Upper lobe of left lung (tissue), 6 donors: ENCODE measurements around the gene THRAP3. TPM values are rescaled to one million over a fixed set of nuclear protein-coding genes. Genes with fewer than 3 reads are reported as not detected.
A peak's percentile ranks its signal among the peaks of the same experiment; 100 is the strongest.

Experiments used
- ATAC-seq, 2 donors: fragments of 200-7000 bp; cut with Tn5 transposase; one replicate each; pipeline ENCODE4 v1.9.1; 2022; ENCODE audit warnings: mild to moderate bottlenecking in 2 of 2, moderate library complexity in 2 of 2; ENCODE audit not compliant: low FRiP score in 2 of 2
- DNase-seq, 2 donors: peaks; one replicate each; pipeline ENCODE4 v3.0.0-alpha.2; 2019 to 2020
- H3K27ac ChIP-seq, 4 donors: fragments of 200-600 bp; sonication (generic); one replicate each; pipeline ENCODE4 v1.5.1; 2016 to 2019
- H3K27me3 ChIP-seq, 4 donors: fragments of 200-600 bp; sonication (generic); one replicate each; pipeline ENCODE4 v1.5.1; 2017 to 2019
- H3K36me3 ChIP-seq, 4 donors: fragments of 200-600 bp; sonication (generic); one replicate each; pipeline ENCODE4 v1.5.1; 2016 to 2019
- H3K4me1 ChIP-seq, 4 donors: fragments of 200-600 bp; sonication (generic); one replicate each; pipeline ENCODE4 v1.5.1; 2018 to 2019
- H3K4me3 ChIP-seq, 4 donors: fragments of 200-600 bp; sonication (generic); one replicate each; pipeline ENCODE4 v1.5.1; 2017 to 2019; ENCODE audit warnings: mild to moderate bottlenecking in 2 of 4, moderate library complexity in 1 of 4
- H3K9me3 ChIP-seq, 4 donors: fragments of 200-600 bp; sonication (generic); one replicate each; pipeline ENCODE4 v1.5.1; 2018 to 2019
- EP300 ChIP-seq, 4 donors: sonication (generic); formaldehyde crosslinking; IDR thresholded peaks; one replicate each; pipeline ENCODE4 v1.5.1; 2017; ENCODE audit warnings: antibody characterized with exemption in 4 of 4, control low read depth in 2 of 4
- POLR2A ChIP-seq, 4 donors: fragments of 450-650 bp; IDR thresholded peaks; one replicate each; pipeline ENCODE4 v1.5.1; 2016 to 2017; ENCODE audit warnings: antibody characterized with exemption in 4 of 4, mild to moderate bottlenecking in 2 of 4
- POLR2AphosphoS5 ChIP-seq, 2 donors: sonication (generic); formaldehyde crosslinking; IDR thresholded peaks; one replicate each; pipeline ENCODE4 v1.5.1; 2017; ENCODE audit warnings: antibody characterized with exemption in 2 of 2
- WGBS, 2 donors: methylation state at CpG; one replicate each; pipeline ENCODE4 v1.1.5; 2017 to 2018; 5-methylcytosine and 5-hydroxymethylcytosine counted together
- total RNA-seq, 6 donors: library from RNA; depleted of rRNA in 4 of 6; stranded (reverse); fragments of >200 nt in 4 of 6; gene quantifications; one replicate each; pipeline versions ENCODE4 v1.1.0 to v1.2.1, GENCODE V29; 2016 to 2021
- TF ChIP-seq, protein P1 (sequence below), 6 experiments: fragments of 450-650 bp in 4 of 6; fragments of 200-600 bp in 2 of 6; sonication (generic) in 2 of 6; IDR thresholded peaks; one replicate each; pipeline ENCODE4 v1.5.1; 2016 to 2019; ENCODE audit warnings: antibody characterized with exemption in 6 of 6
- donor health status: DM: no; HTN: no; CAD: no; lungs with moderate emphysema.
- donor health status: DM: no; HTN: yes; CAD: no; lungs with severe emphysema.

The THRAP3 gene
- total RNA-seq, 6 donors from 2014 or later: 55.0 to 91.1 (median 84.0) TPM

DNA sequence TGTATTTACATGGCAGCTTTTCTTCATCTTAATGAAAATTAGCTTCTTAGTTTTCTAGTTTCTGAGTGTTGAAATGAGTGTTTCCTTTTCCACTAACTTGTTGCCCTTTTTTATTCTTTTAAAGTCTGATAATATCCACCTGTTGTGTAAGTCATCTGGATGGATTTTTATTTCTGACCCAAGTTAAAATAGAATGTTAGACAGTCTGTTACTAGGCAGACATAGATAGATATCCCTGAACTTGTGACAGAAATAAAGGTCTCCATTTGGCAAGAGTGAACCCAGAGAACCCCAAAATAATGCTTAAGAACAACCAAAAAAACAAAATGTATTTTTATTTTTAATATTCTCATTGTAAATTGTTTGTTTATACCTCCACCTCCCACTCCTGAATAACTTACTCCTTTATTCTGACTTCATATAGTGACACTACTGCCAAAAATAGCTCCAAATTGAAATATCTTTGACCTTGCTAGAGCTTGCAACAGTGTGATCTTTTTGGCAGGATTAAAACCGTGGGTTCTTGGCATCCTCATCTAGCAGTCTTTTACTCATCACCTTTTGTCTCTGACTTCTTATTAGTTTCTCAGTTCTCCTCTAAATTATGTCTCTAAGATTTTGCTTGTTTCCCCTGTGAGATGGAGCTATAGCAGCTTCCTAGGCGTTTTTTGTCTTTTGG lies 55.0 kb downstream of the THRAP3 start:
- no peak overlapping the region for H3K27ac ChIP-seq
- H3K27me3 ChIP-seq: no peaks in the 10 kb centered on the region
- no peak for TF ChIP-seq POLR2AphosphoS5 (IDR thresholded peaks at IDR 0.05)
- TF ChIP-seq, protein P1, sequence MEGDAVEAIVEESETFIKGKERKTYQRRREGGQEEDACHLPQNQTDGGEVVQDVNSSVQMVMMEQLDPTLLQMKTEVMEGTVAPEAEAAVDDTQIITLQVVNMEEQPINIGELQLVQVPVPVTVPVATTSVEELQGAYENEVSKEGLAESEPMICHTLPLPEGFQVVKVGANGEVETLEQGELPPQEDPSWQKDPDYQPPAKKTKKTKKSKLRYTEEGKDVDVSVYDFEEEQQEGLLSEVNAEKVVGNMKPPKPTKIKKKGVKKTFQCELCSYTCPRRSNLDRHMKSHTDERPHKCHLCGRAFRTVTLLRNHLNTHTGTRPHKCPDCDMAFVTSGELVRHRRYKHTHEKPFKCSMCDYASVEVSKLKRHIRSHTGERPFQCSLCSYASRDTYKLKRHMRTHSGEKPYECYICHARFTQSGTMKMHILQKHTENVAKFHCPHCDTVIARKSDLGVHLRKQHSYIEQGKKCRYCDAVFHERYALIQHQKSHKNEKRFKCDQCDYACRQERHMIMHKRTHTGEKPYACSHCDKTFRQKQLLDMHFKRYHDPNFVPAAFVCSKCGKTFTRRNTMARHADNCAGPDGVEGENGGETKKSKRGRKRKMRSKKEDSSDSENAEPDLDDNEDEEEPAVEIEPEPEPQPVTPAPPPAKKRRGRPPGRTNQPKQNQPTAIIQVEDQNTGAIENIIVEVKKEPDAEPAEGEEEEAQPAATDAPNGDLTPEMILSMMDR (IDR thresholded peaks at IDR 0.05): no peak
- H3K4me1 ChIP-seq: peaks cover 0 to 14% (median 5%) of the 10 kb centered on the region in 4 donors
- DNase-seq: no peak
- H3K36me3 ChIP-seq: peaks cover 0 to 26% (median 5%) of the 10 kb centered on the region in 4 donors
- WGBS, 2 donors: 46 to 48% methylated on average over 2 of the region's 2 CpGs
- H3K4me3 ChIP-seq: no peak overlapping the region
- peak in 1 of 2 donors; percentile 44 for ATAC-seq
- no peaks in the 10 kb centered on the region for H3K9me3 ChIP-seq

DNA sequence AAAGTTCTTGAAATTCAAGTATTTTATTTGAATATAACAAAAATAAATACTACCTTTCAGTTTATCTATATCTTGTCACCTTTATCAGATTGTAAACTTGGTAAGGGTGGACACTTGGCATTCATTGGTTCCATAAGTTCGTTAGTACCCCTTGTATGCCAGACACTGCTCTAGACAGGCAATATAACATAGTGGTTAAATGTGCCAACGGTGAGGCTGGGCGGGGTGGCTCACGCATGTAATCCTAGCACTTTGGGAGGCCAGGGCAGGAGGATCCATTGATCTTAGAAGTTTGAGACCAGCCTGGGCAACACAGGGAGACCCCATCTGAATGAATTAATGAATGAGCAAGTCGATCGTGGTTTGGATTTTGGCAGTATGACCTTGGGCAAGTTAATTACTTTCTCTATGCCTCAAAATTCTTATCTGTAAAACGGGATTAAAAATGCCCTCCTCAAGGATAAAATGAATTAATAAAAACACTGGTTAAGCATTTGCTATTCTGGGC lies 55.6 kb downstream of the THRAP3 start:
- H3K27ac ChIP-seq: peak overlapping the region in 1 of 4 donors; percentile 26
- 85 to 88% methylated on average over 7 of the region's 7 CpGs for WGBS, 2 donors
- no peak overlapping the region for H3K4me3 ChIP-seq
- peaks cover 0 to 30% (median 9%) of the 10 kb centered on the region in 4 donors for H3K36me3 ChIP-seq
- H3K4me1 ChIP-seq: peaks cover 0 to 14% (median 5%) of the 10 kb centered on the region in 4 donors
- H3K9me3 ChIP-seq: no peaks in the 10 kb centered on the region
- H3K27me3 ChIP-seq: no peaks in the 10 kb centered on the region
- TF ChIP-seq POLR2A (IDR thresholded peaks at IDR 0.05) (no peak), POLR2AphosphoS5 (IDR thresholded peaks at IDR 0.05) (no peak), EP300 (IDR thresholded peaks at IDR 0.05) (no peak)
- TF ChIP-seq, protein P1 (IDR thresholded peaks at IDR 0.05): no peak
- DNase-seq: no peak
- no peak for ATAC-seq

DNA sequence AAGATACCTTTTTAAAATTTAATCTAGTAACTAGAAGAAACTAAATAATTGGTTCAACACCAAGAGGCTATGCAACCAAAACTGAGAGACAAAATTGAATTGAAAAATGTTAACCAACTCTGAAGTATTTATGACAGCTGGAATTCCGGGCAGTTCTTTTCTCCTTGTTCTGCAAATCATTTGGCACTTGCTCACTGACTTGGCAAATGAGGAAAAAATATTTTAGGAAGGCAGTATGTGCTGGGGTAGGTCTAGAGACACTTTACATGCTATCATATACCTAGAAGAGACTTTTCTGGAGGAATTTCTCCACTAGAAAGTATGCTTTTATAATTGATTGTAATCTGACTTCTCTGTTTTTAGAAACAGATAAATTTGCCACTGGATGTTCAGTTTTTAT lies 59.8 kb downstream of the THRAP3 start:
- Histone ChIP-seq H3K9me3 (no peaks in the 10 kb centered on the region), H3K27ac (peak overlapping the region in 1 of 4 donors; percentile 62), H3K36me3 (peaks cover 17 to 62% (median 34%) of the 10 kb centered on the region in 4 donors), H3K27me3 (no peaks in the 10 kb centered on the region), H3K4me3 (no peak overlapping the region), H3K4me1 (peaks cover 7 to 22% (median 13%) of the 10 kb centered on the region in 4 donors)
- DNase-seq (no peak), ATAC-seq (no peak)
- WGBS, 2 donors: 53 to 71% methylated on average over 1 of the region's 1 CpG
- TF ChIP-seq, protein P1 (IDR thresholded peaks at IDR 0.05): no peak
- no peak for TF ChIP-seq EP300 (IDR thresholded peaks at IDR 0.05)
- TF ChIP-seq POLR2AphosphoS5 (IDR thresholded peaks at IDR 0.05): no peak
- no peak for TF ChIP-seq POLR2A (IDR thresholded peaks at IDR 0.05)

DNA sequence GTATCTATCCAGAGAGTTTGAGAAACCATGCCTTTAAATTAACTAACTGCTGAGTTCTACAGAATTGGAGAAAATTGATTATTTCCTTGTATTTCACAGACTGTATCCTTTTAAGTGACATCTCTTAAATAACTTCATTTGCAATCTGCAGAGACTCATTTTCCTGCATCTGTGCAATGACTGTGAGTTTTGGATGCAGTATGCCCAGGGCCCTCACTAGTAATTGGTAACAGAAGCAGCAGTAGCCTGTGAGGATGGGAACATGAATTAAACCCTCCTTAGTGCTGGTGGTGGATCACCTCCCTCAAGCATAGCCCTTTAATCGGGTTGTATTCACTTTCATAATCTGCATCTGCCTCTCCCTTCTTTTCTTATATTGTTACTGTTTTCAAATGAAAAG lies 60.3 kb downstream of the THRAP3 start:
- TF ChIP-seq POLR2A (IDR thresholded peaks at IDR 0.05): no peak
- no peak for TF ChIP-seq POLR2AphosphoS5 (IDR thresholded peaks at IDR 0.05)
- TF ChIP-seq EP300 (IDR thresholded peaks at IDR 0.05): no peak
- TF ChIP-seq, protein P1 (IDR thresholded peaks at IDR 0.05): no peak
- Histone ChIP-seq H3K27me3 (no peaks in the 10 kb centered on the region), H3K36me3 (peaks cover 22 to 66% (median 39%) of the 10 kb centered on the region in 4 donors), H3K9me3 (no peaks in the 10 kb centered on the region), H3K4me1 (peaks cover 7 to 22% (median 13%) of the 10 kb centered on the region in 4 donors), H3K27ac (no peak overlapping the region), H3K4me3 (no peak overlapping the region)
- DNase-seq: no peak
- WGBS, 2 donors: 84 to 86% methylated on average over 1 of the region's 1 CpG
- ATAC-seq: no peak
